HG03565 (cell line): ENCODE results near the gene GJC2.
A peak's percentile ranks its signal among the peaks of the same experiment; 100 is the strongest.

ENCODE experiments used
- ATAC-seq: cut with Tn5 transposase; IDR thresholded peaks from one replicate; pipeline ENCODE4 v1.9.1; 2021; ENCODE audit warnings: mild to moderate bottlenecking, moderate library complexity; ENCODE audit not compliant: unreplicated experiment

GJC2 gene

GRCh38 chr1:228156515-228156881, 6.8 kb downstream of the GJC2 start:
- ATAC-seq = no peak

GRCh38 chr1:228156941-228157728, 7.4 kb downstream of the GJC2 start:
- no peak for ATAC-seq

- ATAC-seq = no peak
Observed at GRCh38 chr1:228157729-228158126, 8.0 kb downstream of the GJC2 start.

- ATAC-seq = no peak
Observed at GRCh38 chr1:228158151-228159007, 8.6 kb downstream of the GJC2 start.

- no peak for ATAC-seq
Observed at GRCh38 chr1:228159008-228159665, 9.4 kb downstream of the GJC2 start.

- no peak for ATAC-seq
Observed at GRCh38 chr1:228160201-228160761, 10.6 kb downstream of the GJC2 start.

- ATAC-seq = no peak
Observed at GRCh38 chr1:228161362-228161761, 11.6 kb downstream of the GJC2 start.

- no peak for ATAC-seq
Observed at GRCh38 chr1:228161866-228162265, 12.1 kb downstream of the GJC2 start.

- no peak for ATAC-seq
Observed at GRCh38 chr1:228162286-228163006, 12.7 kb downstream of the GJC2 start.

GRCh38 chr1:228163007-228163753, 13.4 kb downstream of the GJC2 start:
- ATAC-seq = no peak

GRCh38 chr1:228163776-228164519, 14.2 kb downstream of the GJC2 start:
- no peak for ATAC-seq

GRCh38 chr1:228164561-228165371, 15.0 kb downstream of the GJC2 start:
- no peak for ATAC-seq

GRCh38 chr1:228165372-228166169, 15.8 kb downstream of the GJC2 start, which contains the start of gene IBA57:
Gene IBA57 (plus strand): TSS chr1:228165804. CDS start chr1:228165817, 13 bp downstream.
- peak; percentile 75 for ATAC-seq

- ATAC-seq = peak; percentile 14
Observed at GRCh38 chr1:228166170-228166936, 16.6 kb downstream of the GJC2 start.

- no peak for ATAC-seq
Observed at GRCh38 chr1:228168563-228169270, 19.0 kb downstream of the GJC2 start.

- no peak for ATAC-seq
Observed at GRCh38 chr1:228169345-228169744, 19.6 kb downstream of the GJC2 start.
